ENCODE results near the gene ACOX3. TPM values are rescaled to one million over a fixed set of nuclear protein-coding genes. Genes with fewer than 3 reads are reported as not detected.
A peak's percentile ranks its signal among the peaks of the same experiment; 100 is the strongest.
"Not testable (repeated sequence)": the region's sequence is repeated elsewhere in the genome, so short reads cannot be mapped to it uniquely, and the experiment has no call there.

Gene ACOX3
- polyA plus RNA-seq (2012; ENCODE audit: low read depth, missing spikeins) = 13.4 TPM

DNA sequence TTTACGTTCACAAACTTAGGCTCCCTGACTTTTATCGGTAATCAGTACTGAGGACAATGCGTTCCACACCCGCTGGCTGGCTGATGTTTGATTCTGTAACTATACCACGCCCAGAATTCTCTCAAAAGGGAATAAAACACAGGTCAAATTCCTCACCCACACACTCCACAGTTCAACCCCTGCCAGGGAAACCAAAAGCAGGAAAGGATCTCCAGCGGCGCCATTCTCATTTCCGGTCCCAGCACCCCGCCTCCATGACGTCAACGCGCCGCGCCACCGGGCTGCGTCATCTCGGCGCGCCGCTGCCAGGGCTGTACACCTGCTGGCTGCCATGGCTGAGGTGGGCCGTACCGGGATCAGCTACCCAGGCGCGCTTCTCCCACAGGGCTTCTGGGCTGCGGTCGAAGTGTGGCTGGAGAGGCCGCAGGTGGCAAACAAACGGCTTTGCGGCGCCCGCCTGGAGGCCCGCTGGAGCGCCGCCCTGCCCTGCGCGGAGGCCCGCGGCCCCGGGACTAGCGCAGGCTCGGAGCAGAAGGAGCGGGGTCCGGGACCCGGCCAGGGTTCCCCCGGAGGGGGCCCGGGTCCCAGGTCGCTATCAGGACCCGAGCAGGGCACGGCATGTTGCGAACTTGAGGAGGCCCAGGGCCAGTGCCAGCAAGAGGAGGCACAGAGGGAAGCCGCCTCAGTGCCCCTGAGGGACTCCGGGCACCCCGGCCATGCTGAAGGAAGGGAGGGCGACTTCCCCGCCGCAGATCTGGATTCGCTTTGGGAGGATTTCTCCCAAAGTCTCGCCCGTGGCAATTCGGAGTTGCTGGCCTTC is at the start of gene ACOX3, which contains the start of gene TRMT44:
ACOX3 (minus strand) TSS at position 232 of the 820 bp plus-strand sequence. CDS start 24,202 bp downstream, outside the sequence.
TRMT44 (plus strand) TSS at position 286 of the 820 bp plus-strand sequence; CDS start at position 332, 46 bp downstream.
- no peak for TF ChIP-seq SPI1 (IDR thresholded peaks at IDR 0.05; ENCODE audit: low read depth, low read length)
- no peak for TF ChIP-seq POU2F2 (IDR thresholded peaks at IDR 0.05; ENCODE audit: low read depth, low read length)
- TF ChIP-seq TAF1 (IDR thresholded peaks at IDR 0.05; ENCODE audit: low read depth, low read length) = peak; percentile 92
- TF ChIP-seq POLR2A (IDR thresholded peaks at IDR 0.05; ENCODE audit: low read depth, low read length) = peak; percentile 90
- TF ChIP-seq POLR2AphosphoS5 (IDR thresholded peaks at IDR 0.05; ENCODE audit: low read depth, low read length) = peak; percentile 83
- peak; percentile 93 for FAIRE-seq
- peak; percentile 84 for DNase-seq (ENCODE audit: insufficient read length, low spot score)

DNA sequence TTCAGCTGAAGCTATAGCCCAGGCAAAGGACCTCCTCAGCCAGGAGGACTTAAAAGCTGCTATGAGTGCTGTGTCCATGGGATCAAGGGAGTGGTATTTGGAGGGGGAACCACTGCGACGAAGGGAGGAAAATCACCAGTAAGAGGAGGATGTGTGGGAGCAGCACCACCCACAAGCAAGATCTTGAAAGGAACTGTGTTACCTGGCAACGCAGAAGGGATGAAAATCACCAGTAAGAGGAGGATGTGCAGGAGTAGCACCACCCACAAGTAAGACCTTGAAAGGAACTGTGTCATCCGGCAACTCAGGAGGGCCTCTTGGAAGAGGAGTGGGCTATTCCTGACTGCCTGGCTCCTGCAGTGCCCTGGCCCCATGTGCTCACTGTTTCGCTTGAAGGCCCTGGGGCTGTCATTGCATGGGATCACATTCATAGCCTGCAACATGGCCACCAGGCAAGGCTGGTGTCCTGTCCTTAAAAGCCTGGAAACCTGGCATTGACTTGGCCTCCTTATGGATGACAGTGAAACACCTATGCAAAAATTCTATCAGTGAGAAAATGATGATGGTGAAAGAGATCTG is 48.4 kb upstream of the ACOX3 start:
- TF ChIP-seq TAF1 (IDR thresholded peaks at IDR 0.05; ENCODE audit: low read depth, low read length) = no peak
- TF ChIP-seq POLR2AphosphoS5 (IDR thresholded peaks at IDR 0.05; ENCODE audit: low read depth, low read length) = no peak
- TF ChIP-seq POU2F2 (IDR thresholded peaks at IDR 0.05; ENCODE audit: low read depth, low read length) = no peak
- no peak for TF ChIP-seq PAX5 (IDR thresholded peaks at IDR 0.05; ENCODE audit: insufficient read depth, low read length, severe bottlenecking)
- no peak for TF ChIP-seq SPI1 (IDR thresholded peaks at IDR 0.05; ENCODE audit: low read depth, low read length)
- FAIRE-seq (no peak), DNase-seq (ENCODE audit: insufficient read length, low spot score) (no peak)

DNA sequence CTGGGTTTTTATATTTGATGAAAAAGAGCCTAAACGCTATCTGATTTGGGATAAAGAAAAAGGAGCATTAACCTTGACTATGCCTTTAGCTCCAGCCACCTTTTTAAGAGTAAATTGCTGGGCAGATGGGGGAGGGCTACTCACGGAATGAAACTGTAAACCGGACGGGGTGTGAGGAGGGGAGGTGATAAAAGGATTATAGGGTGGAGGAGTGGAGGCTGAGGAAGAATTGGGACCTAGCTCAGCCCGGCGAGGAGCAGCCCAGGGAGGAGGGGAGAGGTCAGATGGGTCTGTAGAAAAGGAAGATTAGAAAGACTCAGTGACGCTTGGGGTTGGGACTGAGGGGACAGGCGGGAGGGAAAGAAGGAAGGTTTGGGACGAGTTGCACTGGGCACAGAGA is 46.1 kb upstream of the ACOX3 start:
- DNase-seq (ENCODE audit: insufficient read length, low spot score); FAIRE-seq: not testable (repeated sequence)

DNA sequence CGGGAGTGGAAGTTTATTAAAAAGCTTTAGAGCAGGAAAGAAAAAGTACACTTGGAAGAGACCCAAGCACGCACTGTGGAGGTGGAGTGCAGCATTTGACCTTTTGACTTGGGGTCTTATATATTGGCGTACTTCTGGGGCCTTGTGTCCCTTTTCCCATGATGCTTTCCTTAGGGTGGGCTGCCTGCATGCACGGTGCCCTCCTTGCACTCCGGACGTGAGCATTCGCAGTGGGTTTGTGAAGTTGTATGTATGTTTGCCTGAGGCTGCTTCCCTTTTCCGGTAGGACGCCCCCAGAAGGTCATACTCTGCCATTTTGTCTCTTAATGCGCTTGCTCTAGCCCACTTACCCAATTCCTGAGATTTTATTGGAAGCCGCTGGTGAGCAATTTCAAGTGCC is 39.7 kb upstream of the ACOX3 start:
- no peak for FAIRE-seq
- DNase-seq (ENCODE audit: insufficient read length, low spot score) = no peak
- no peak for TF ChIP-seq SPI1 (IDR thresholded peaks at IDR 0.05; ENCODE audit: low read depth, low read length)
- no peak for TF ChIP-seq TAF1 (IDR thresholded peaks at IDR 0.05; ENCODE audit: low read depth, low read length)
- no peak for TF ChIP-seq POLR2A (IDR thresholded peaks at IDR 0.05; ENCODE audit: low read depth, low read length)
- no peak for TF ChIP-seq POU2F2 (IDR thresholded peaks at IDR 0.05; ENCODE audit: low read depth, low read length)
- no peak for TF ChIP-seq PAX5 (IDR thresholded peaks at IDR 0.05; ENCODE audit: insufficient read depth, low read length, severe bottlenecking)
- TF ChIP-seq POLR2AphosphoS5 (IDR thresholded peaks at IDR 0.05; ENCODE audit: low read depth, low read length) = no peak

DNA sequence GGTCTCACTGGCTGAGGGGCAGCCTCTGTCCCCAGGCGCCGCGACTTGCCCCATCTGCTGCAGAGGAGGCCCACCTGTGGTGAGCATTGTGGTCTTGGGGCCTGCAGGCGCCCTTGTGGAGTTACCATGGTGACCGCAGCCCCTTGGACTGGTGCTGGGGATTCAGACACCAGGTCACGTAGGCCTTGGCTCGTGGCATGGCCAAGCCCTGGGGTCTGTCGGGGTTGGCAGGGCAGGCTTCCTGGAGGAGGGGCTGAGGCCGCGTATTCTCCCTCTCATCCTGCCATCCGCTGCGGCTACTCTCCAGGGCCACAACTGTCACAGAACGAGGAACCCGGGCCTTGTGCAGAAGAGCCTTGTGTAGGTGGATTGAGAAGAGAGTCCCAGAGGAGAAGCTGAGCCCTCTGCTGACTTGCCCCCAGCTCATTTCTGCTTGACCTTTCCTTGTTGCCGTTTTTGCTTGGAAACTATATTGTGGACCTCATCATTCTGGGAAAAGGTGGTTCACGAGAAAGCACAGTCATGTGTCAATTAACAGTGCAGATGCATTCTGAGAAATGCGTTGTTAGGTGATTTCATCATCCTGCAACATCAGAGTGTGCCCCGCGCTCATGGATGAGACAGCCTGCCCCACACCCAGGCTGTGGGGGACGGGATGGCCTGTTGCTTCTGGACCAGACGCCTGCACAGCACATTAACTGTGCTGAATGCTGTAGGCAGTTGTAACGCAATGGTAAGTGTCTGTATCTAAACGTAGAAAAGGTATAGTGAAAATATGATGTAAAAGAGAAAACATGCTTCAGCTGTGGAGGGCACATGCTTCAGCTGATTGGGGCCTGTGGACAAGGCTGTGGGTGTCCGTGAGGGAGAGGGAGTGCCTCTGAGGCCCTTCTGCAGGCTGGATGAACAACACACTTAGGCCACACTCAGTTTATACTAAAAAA is 38.5 kb upstream of the ACOX3 start:
- TF ChIP-seq PAX5 (IDR thresholded peaks at IDR 0.05; ENCODE audit: insufficient read depth, low read length, severe bottlenecking) (no peak), TAF1 (IDR thresholded peaks at IDR 0.05; ENCODE audit: low read depth, low read length) (no peak), POU2F2 (IDR thresholded peaks at IDR 0.05; ENCODE audit: low read depth, low read length) (no peak), POLR2AphosphoS5 (IDR thresholded peaks at IDR 0.05; ENCODE audit: low read depth, low read length) (no peak), SPI1 (IDR thresholded peaks at IDR 0.05; ENCODE audit: low read depth, low read length) (no peak), POLR2A (IDR thresholded peaks at IDR 0.05; ENCODE audit: low read depth, low read length) (no peak)
- DNase-seq (ENCODE audit: insufficient read length, low spot score) (no peak), FAIRE-seq (no peak)

DNA sequence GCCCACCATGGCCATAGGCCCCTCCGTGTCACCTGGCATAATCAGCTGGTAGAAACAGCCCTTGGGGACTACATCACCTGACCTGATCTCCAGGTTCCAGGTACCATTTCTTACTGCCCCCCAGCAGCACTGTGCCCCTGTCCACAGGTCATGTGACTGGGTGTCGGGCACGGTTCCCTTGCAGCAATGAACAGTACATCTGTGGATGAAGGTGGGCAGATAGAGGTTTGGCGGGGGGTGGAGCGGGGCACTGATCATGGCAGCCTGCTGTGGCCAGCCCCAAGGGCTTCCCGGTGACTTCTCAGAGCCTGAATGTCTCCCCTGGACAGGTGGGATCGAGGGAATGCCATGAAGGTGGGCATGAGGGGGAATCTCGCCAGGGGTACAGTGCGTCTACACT is 37.8 kb upstream of the ACOX3 start:
- TF ChIP-seq TAF1 (IDR thresholded peaks at IDR 0.05; ENCODE audit: low read depth, low read length) = no peak
- no peak for TF ChIP-seq POLR2A (IDR thresholded peaks at IDR 0.05; ENCODE audit: low read depth, low read length)
- no peak for TF ChIP-seq POLR2AphosphoS5 (IDR thresholded peaks at IDR 0.05; ENCODE audit: low read depth, low read length)
- no peak for TF ChIP-seq SPI1 (IDR thresholded peaks at IDR 0.05; ENCODE audit: low read depth, low read length)
- no peak for TF ChIP-seq POU2F2 (IDR thresholded peaks at IDR 0.05; ENCODE audit: low read depth, low read length)
- no peak for TF ChIP-seq PAX5 (IDR thresholded peaks at IDR 0.05; ENCODE audit: insufficient read depth, low read length, severe bottlenecking)
- FAIRE-seq = no peak
- no peak for DNase-seq (ENCODE audit: insufficient read length, low spot score)

DNA sequence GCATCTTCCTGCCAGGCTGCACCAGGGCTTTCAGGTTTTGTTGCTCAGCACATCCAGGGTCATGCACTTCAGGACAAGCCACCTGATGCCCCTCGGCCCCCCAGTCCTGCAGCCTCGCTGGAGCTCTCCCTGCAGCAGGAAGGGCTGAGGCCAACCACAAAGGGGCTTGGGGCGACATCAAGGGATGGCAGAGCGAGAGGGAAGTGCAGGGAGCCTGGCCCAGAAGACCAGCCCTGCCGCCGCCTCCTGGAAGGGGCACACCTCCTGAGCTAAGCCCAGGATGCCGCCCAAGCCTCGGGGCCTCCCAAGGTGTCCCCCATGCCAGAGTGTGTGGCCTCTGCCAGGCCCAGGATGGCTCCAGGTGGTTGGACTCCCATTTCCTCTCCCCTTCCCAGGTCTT is 37.2 kb upstream of the ACOX3 start:
- FAIRE-seq (no peak), DNase-seq (ENCODE audit: insufficient read length, low spot score) (no peak)
- TF ChIP-seq POLR2A (IDR thresholded peaks at IDR 0.05; ENCODE audit: low read depth, low read length) (no peak), PAX5 (IDR thresholded peaks at IDR 0.05; ENCODE audit: insufficient read depth, low read length, severe bottlenecking) (no peak)

DNA sequence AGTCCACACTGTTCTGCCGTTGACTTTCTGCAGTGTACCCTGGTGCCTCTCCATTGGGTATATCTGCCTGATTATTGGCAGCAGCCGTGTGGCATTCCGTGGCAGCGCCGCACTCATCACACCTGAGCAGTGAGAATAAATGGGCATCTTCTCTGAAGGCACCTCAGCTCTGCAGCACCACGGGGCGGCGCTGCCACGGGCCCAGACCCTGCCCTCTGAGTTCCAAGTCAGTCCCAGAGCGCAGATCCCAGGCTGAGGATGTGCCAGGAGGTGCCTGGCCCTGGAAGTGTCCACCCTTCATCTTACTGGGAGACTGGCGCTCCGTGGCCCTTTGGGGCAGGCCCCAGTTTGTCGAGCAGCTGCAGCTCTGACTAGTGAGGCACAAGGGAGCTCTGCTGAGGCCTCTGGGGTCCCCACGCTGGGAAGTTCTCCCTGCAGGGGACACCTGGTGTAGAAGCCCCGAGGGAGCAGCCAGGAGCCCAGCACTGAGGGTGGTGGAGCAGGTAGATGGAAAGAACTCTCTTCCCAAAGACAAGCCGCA is 36.6 kb upstream of the ACOX3 start:
- DNase-seq (ENCODE audit: insufficient read length, low spot score) (no peak), FAIRE-seq (no peak)
- TF ChIP-seq POLR2AphosphoS5 (IDR thresholded peaks at IDR 0.05; ENCODE audit: low read depth, low read length) (no peak), TAF1 (IDR thresholded peaks at IDR 0.05; ENCODE audit: low read depth, low read length) (no peak), POLR2A (IDR thresholded peaks at IDR 0.05; ENCODE audit: low read depth, low read length) (no peak), SPI1 (IDR thresholded peaks at IDR 0.05; ENCODE audit: low read depth, low read length) (no peak), POU2F2 (IDR thresholded peaks at IDR 0.05; ENCODE audit: low read depth, low read length) (no peak), PAX5 (IDR thresholded peaks at IDR 0.05; ENCODE audit: insufficient read depth, low read length, severe bottlenecking) (no peak)

Data from GM12891 (cell line).